ENCODE measurements around the gene CRAMP1.
"Not testable (repeated sequence)": the region's sequence is repeated elsewhere in the genome, so short reads cannot be mapped to it uniquely, and the experiment has no call there.

The CRAMP1 gene

GRCh38 chr16:1690810-1691209 is 78.7 kb downstream of the CRAMP1 start:
- no peak for DNase-seq

GRCh38 chr16:1691276-1691675 is 79.1 kb downstream of the CRAMP1 start:
- DNase-seq: no peak

- DNase-seq: peak; percentile 73
Measured at GRCh38 chr16:1691956-1692355, 79.8 kb downstream of the CRAMP1 start.

GRCh38 chr16:1696863-1697262 is 84.7 kb downstream of the CRAMP1 start:
- peak; percentile 48 for DNase-seq

- DNase-seq: no peak
Measured at GRCh38 chr16:1698680-1699079, 86.5 kb downstream of the CRAMP1 start.

- no peak for DNase-seq
Measured at GRCh38 chr16:1700246-1700645, 88.1 kb downstream of the CRAMP1 start.

GRCh38 chr16:1701216-1701878 is 89.2 kb downstream of the CRAMP1 start:
- DNase-seq: no peak

GRCh38 chr16:1705324-1705687 is 93.1 kb downstream of the CRAMP1 start:
- peak; percentile 48 for DNase-seq

GRCh38 chr16:1705688-1706385 is 93.7 kb downstream of the CRAMP1 start, which contains the start of gene MAPK8IP3:
Gene MAPK8IP3, plus strand, starts transcription at chr16:1706195. Its CDS starts 145 bp downstream, at chr16:1706340.
- peak; percentile 96 for DNase-seq

- DNase-seq: no peak
Measured at GRCh38 chr16:1706386-1707192, 94.4 kb downstream of the CRAMP1 start.

- DNase-seq: no peak
Measured at GRCh38 chr16:1707193-1707790, 95.1 kb downstream of the CRAMP1 start.

GRCh38 chr16:1708083-1708767 is 96.1 kb downstream of the CRAMP1 start:
- DNase-seq: no peak

GRCh38 chr16:1708768-1709180 is 96.6 kb downstream of the CRAMP1 start:
- DNase-seq: peak; percentile 49

- DNase-seq: no peak
Measured at GRCh38 chr16:1709356-1709755, 97.2 kb downstream of the CRAMP1 start.

- DNase-seq: no peak
Measured at GRCh38 chr16:1710811-1711507, 98.8 kb downstream of the CRAMP1 start.

GRCh38 chr16:1712791-1713261 is 100.7 kb downstream of the CRAMP1 start:
- no peak for DNase-seq

GRCh38 chr16:1713331-1713730 is 101.2 kb downstream of the CRAMP1 start:
- DNase-seq: no peak

GRCh38 chr16:1713933-1714332 is 101.8 kb downstream of the CRAMP1 start:
- no peak for DNase-seq

- no peak for DNase-seq
Measured at GRCh38 chr16:1715220-1715619, 103.1 kb downstream of the CRAMP1 start.

GRCh38 chr16:1718236-1718635 is 106.1 kb downstream of the CRAMP1 start:
- not testable (repeated sequence) for DNase-seq

- DNase-seq: not testable (repeated sequence)
Measured at GRCh38 chr16:1719559-1720229, 107.5 kb downstream of the CRAMP1 start.
